SK-N-MC (cell line): ENCODE data around the gene ONECUT3.

Source experiments
- EZH2 ChIP-seq: fragments of 200-600 bp; sonication (generic); IDR thresholded peaks from one replicate; pipeline ENCODE4 v1.6.1; 2017; ENCODE audit warnings: antibody characterized with exemption
- POLR2AphosphoS5 ChIP-seq: IDR thresholded peaks from 2 replicates; pipeline ENCODE4 v1.6.1; 2012; ENCODE audit warnings: mild to moderate bottlenecking, low read depth, low read length, borderline replicate concordance

DNA sequence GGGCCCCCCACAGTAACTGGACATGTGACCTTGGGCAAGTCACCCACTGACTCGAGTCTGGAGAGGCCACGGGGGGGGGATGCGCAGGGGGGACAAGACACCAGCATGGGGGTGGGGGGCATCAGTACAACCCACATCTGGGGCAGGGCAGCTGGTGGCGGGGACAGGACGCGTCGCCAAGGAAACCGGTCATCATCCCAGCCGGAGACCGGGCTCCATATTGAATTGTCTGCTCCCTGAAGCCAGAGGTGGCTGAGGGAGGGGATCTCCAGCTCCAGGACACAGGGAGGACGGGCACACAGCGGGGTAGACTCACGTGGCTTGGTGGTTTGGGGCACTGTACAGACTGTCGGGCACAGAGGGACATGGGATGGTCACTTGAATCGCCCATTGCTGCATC is 11.4 kb downstream of the ONECUT3 start:
- TF ChIP-seq POLR2AphosphoS5 (no peak), EZH2 (no peak)
